ENCODE results near the gene ZBP1.

ZBP1 gene

GRCh38 chr20:57590485-57591288 lies 29.5 kb downstream of the ZBP1 start:
- DNase-seq (ENCODE audit: low spot score) = no peak
- no peak for TF ChIP-seq CTCF (conservative IDR thresholded peaks at IDR 0.05; ENCODE audit: low read depth)
- ChIA-PET POLR2A (ENCODE audit: low non-redundant PET) (no interaction called here), CTCF (interaction anchor here (0.8 to 1.4 kb wide), 2 partner anchors 156 to 620 kb away, joined by 4 read pairs; no protein-coding TSS in a partner anchor)
- no peak overlapping the region for H3K27ac ChIP-seq

DNA sequence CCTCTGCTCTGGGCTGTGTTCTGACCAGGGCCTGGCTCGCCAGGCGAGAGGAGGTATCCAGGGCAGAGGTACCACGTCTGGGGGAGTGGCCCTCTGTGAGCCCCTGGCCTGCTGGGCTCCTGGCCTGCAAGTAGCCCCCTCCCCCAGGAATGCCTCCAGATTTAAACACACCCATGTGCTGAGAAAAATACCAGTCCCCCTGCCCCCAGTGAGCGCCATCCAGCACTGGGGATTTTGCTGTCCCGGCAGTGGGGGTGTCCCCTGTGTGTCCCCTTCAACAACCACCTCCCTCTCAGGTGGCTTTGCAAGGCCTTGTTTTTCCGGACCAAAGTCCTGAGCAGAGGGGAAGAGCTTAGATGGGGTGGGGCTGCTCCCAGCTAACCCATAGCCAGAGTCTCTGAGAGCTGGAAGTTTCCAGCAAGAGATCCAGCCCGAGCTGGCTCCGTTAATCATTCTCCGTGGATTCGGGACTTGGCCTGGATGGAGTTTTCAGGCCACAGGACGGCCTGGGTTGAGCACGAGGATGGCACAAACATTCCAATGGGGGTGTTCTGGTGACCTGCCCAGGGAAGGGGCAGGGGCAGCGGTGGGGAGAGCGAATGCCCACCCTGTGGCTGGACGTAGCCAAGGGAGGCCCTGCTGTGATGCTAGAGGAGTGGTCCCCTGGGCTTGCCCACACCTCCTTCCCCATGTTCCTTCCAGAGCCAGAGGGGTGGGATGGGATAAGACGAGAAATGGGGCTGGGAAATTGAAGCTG lies 30.3 kb downstream of the ZBP1 start:
- DNase-seq (ENCODE audit: low spot score) = no peak
- ChIA-PET POLR2A (ENCODE audit: low non-redundant PET) (no interaction called here), CTCF (interaction anchor here (0.8 kb wide), 1 partner anchor 155 kb away, joined by 4 read pairs; no protein-coding TSS in a partner anchor)
- no peak for TF ChIP-seq CTCF (conservative IDR thresholded peaks at IDR 0.05; ENCODE audit: low read depth)
- H3K27ac ChIP-seq = no peak overlapping the region

GRCh38 chr20:57589123-57589727 lies 31.0 kb downstream of the ZBP1 start:
- H3K27ac ChIP-seq = no peak overlapping the region
- TF ChIP-seq CTCF (conservative IDR thresholded peaks at IDR 0.05; ENCODE audit: low read depth) = no peak
- CTCF ChIA-PET = interaction anchor here (0.6 to 1.4 kb wide), 3 partner anchors 31 to 80 kb away, joined by 3 to 4 read pairs (median 3); no protein-coding TSS in a partner anchor
- no peak for DNase-seq (ENCODE audit: low spot score)
- POLR2A ChIA-PET (ENCODE audit: low non-redundant PET) = no interaction called here

GRCh38 chr20:57588596-57588995 lies 31.6 kb downstream of the ZBP1 start:
- DNase-seq (ENCODE audit: low spot score) = no peak
- ChIA-PET POLR2A (ENCODE audit: low non-redundant PET) (no interaction called here), CTCF (interaction anchor here (0.5 to 1.4 kb wide), 4 partner anchors 30 to 79 kb away, joined by 3 to 4 read pairs (median 3); no protein-coding TSS in a partner anchor)
- no peak for TF ChIP-seq CTCF (conservative IDR thresholded peaks at IDR 0.05; ENCODE audit: low read depth)
- no peak overlapping the region for H3K27ac ChIP-seq

GRCh38 chr20:57587989-57588377 lies 32.2 kb downstream of the ZBP1 start:
- H3K27ac ChIP-seq = no peak overlapping the region
- ChIA-PET POLR2A (ENCODE audit: low non-redundant PET) (no interaction called here), CTCF (interaction anchor here (0.6 to 1.4 kb wide), 3 partner anchors 34 to 1938 kb away, joined by 3 to 4 read pairs (median 3); no protein-coding TSS in a partner anchor)
- no peak for DNase-seq (ENCODE audit: low spot score)
- no peak for TF ChIP-seq CTCF (conservative IDR thresholded peaks at IDR 0.05; ENCODE audit: low read depth)
